Measurements from ENCODE around the gene RAI1. TPM values are rescaled to one million over a fixed set of nuclear protein-coding genes. Genes with fewer than 3 reads are reported as not detected.

The RAI1 gene
- total and polyA plus RNA-seq, 12 donors: 4.2 to 37.3 (median 26.9) TPM

DNA sequence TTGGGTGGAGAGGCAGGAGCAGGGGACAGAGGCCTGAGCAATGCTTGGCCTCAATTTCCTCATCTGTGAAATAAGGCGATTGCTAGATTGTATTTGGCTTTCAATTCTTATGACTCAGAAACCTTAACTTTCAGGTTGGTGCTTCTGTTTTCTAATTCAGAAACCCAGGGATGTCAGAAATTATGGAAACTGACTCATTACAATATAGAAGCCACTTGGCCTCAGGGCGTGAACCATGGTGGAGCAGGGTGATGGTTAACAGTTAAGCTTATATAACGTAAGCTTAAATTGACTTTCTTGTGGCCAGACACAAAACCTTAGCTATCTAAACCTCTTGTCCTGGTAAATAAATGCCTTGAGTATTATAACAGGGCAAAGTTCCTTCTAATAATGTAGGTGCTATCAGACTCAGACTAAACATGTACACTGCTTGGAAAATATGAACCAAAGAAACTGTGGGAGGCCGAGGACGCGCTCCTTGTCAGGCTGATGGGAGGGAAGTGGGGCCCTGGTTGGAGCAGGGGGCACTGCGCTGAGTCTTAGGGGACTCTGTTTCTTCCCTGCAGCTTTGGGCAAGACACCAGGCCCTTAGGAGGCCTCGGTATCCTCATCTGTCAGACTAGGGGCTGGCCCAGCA lies 172.7 kb downstream of the RAI1 start:
- H3K4me1 ChIP-seq (replicated peaks in 1 of 2): peaks cover 33 to 52% of the 10 kb centered on the region in 2 donors
- intact Hi-C loops (cut with DNase I): no loop called here

DNA sequence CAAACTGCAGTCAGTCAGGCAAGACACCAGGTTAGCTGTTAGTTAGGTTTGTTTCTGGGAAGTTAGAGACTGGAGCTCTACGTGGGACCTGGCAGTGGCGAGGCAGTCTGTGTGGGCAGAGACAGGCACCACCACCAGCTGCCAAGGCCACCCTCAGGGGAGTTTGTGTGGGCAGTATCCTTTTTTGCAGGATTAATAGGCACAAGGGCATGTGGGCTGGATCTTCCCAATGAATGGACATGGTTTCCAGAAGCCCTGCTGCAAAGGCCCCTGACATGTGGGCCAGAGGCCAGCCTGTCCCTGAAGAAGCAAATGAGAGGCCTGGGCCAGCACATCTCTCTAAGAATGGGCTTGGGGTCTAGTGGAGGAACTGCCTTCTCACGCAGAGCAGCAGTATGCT lies 174.7 kb downstream of the RAI1 start:
- intact Hi-C loops (cut with DNase I): loop anchor here in 1 of 2 donors (5.0 kb wide), 1 partner anchor 44 kb away; no protein-coding TSS in a partner anchor
- peak overlapping the region in 3 of 5 donors; percentile 72 to 85 (median 80) for H3K27ac ChIP-seq
- no peaks in the 10 kb centered on the region for H3K9me3 ChIP-seq (replicated peaks in 1 of 3)
- H3K36me3 ChIP-seq (replicated peaks in 1 of 2): no peaks in the 10 kb centered on the region
- H3K4me3 ChIP-seq: no peak overlapping the region
- H3K4me1 ChIP-seq (replicated peaks in 1 of 2): peaks cover 17 to 38% of the 10 kb centered on the region in 2 donors
- no peak for TF ChIP-seq POLR2A (IDR thresholded peaks at IDR 0.05)
- TF ChIP-seq, protein P1, sequence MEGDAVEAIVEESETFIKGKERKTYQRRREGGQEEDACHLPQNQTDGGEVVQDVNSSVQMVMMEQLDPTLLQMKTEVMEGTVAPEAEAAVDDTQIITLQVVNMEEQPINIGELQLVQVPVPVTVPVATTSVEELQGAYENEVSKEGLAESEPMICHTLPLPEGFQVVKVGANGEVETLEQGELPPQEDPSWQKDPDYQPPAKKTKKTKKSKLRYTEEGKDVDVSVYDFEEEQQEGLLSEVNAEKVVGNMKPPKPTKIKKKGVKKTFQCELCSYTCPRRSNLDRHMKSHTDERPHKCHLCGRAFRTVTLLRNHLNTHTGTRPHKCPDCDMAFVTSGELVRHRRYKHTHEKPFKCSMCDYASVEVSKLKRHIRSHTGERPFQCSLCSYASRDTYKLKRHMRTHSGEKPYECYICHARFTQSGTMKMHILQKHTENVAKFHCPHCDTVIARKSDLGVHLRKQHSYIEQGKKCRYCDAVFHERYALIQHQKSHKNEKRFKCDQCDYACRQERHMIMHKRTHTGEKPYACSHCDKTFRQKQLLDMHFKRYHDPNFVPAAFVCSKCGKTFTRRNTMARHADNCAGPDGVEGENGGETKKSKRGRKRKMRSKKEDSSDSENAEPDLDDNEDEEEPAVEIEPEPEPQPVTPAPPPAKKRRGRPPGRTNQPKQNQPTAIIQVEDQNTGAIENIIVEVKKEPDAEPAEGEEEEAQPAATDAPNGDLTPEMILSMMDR (IDR thresholded peaks at IDR 0.05): no peak
- DNase-seq: peak in 6 of 7 donors; percentile 63 to 84 (median 72)
- H3K27me3 ChIP-seq: no peaks in the 10 kb centered on the region
- WGBS, 4 donors: 35 to 49% (median 42%) methylated on average over 2 to 3 of the region's 3 CpGs

More for the DNA sequence above, 172.7 kb downstream of the RAI1 start:
- Histone ChIP-seq H3K27me3 (no peaks in the 10 kb centered on the region), H3K36me3 (replicated peaks in 1 of 2) (no peaks in the 10 kb centered on the region), H3K4me3 (no peak overlapping the region), H3K9me3 (replicated peaks in 1 of 3) (no peaks in the 10 kb centered on the region), H3K27ac (peak overlapping the region in 1 of 5 donors; percentile 85)
- 90 to 95% (median 91%) methylated on average over 8 of the region's 8 CpGs for WGBS, 4 donors
- no peak for DNase-seq
- TF ChIP-seq POLR2A (IDR thresholded peaks at IDR 0.05): no peak
- TF ChIP-seq, protein P1 (IDR thresholded peaks at IDR 0.05): no peak

DNA sequence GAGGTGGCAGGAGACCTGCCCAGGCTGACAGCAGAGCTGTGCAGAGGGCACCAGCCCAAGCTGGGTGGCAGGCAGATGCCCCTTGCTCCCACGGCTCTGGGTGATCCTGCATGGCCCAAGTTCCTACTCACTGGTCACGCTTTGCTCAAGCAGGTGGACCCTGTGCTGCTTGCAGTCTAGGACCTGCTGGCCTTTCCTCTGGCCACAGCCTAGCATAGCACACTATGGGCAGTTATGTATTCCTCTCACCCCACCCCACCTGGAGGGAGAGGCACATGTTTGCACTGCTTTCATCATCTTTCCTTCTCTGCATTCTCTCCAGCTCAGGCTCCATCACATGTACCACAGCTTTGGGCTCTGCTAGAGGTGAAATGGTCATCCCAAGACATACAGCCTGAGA lies 175.1 kb downstream of the RAI1 start:
- TF ChIP-seq, protein P1 (IDR thresholded peaks at IDR 0.05): no peak
- no peak for TF ChIP-seq POLR2A (IDR thresholded peaks at IDR 0.05)
- Histone ChIP-seq H3K9me3 (replicated peaks in 1 of 3) (no peaks in the 10 kb centered on the region), H3K27me3 (no peaks in the 10 kb centered on the region), H3K4me1 (replicated peaks in 1 of 2) (peaks cover 17 to 38% of the 10 kb centered on the region in 2 donors), H3K4me3 (no peak overlapping the region), H3K27ac (peak overlapping the region in 3 of 5 donors; percentile 72 to 85 (median 80)), H3K36me3 (replicated peaks in 1 of 2) (no peaks in the 10 kb centered on the region)
- 80 to 86% (median 85%) methylated on average over 2 of the region's 2 CpGs; no CpG with 5 or more reads in 1 of the 4 donors for WGBS, 4 donors
- intact Hi-C loops (cut with DNase I): loop anchor here in 1 of 2 donors (5.0 kb wide), 1 partner anchor 44 kb away; no protein-coding TSS in a partner anchor
- no peak for DNase-seq

DNA sequence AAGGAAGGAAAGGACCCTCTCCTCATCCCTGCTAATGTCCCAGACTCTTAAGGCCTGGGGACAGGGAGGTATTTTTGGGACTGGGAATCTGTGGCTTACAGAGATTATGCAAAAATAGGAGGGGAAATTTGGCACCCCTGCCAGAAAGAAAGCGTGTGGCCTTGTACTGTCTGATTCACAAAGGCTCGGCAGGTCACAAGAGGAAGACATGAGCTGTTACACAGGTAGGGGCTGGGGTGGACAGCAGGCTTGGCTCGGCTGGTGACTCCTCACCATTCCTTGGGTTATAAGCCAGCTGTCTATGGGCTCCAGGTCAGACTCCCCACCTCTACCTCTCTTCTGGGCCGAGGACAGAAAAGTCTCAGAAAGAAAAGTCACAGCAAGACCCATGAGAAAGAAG lies 176.2 kb downstream of the RAI1 start:
- H3K36me3 ChIP-seq (replicated peaks in 1 of 2): peaks cover 0 to 9% of the 10 kb centered on the region in 2 donors
- H3K27me3 ChIP-seq: no peaks in the 10 kb centered on the region
- WGBS, 4 donors: 42 to 54% (median 49%) methylated on average over 4 of the region's 4 CpGs
- no peaks in the 10 kb centered on the region for H3K9me3 ChIP-seq (replicated peaks in 1 of 3)
- H3K4me3 ChIP-seq: no peak overlapping the region
- TF ChIP-seq POLR2A (IDR thresholded peaks at IDR 0.05): peak in 1 of 2 donors; percentile 39
- TF ChIP-seq, protein P1 (IDR thresholded peaks at IDR 0.05): no peak
- peak overlapping the region; percentile 28 to 85 (median 72) for H3K27ac ChIP-seq
- H3K4me1 ChIP-seq (replicated peaks in 1 of 2): peaks cover 17 to 38% of the 10 kb centered on the region in 2 donors
- intact Hi-C loops (cut with DNase I): loop anchor here in 1 of 2 donors (5.0 kb wide), 1 partner anchor 45 kb away; no protein-coding TSS in a partner anchor
- DNase-seq: peak; percentile 71 to 91 (median 86)

All from adrenal gland (tissue), 12 donors.